Measurements from ENCODE around the gene SHROOM2.

SHROOM2 gene

DNA sequence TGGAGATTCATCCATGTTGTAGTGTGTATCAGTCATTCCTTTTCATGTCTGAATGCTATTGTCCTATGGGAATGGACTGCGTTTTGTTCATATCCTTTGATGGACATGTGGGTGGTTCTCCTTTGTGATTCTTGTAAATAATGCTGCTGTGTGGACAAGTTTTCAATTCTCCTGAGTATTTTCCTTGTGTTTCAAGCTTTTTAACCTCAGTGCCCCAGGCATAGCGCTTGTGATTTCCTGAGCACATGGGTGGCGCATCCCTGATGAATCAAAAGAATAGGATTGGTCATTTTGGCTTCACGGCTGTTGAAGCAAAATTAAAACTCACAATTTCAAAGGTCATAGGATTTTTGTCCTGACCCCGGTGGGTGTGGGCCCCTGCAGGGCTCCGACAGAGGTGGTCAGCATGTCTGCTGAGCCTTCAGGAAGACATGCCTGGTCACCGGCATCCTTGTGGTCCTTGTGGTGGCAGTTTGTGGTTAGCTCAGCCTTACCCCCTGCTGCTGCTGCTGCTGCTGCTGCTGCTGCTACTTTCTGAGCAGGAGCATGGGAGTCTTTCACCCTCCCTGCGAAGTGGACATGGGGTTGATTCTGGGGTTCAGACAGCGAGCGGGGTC lies 30.0 kb downstream of the SHROOM2 start:
- H3K4me3 ChIP-seq (ENCODE audit: low read depth, low read length) = no peak overlapping the region
- no peak for DNase-seq (ENCODE audit: low read depth)

DNA sequence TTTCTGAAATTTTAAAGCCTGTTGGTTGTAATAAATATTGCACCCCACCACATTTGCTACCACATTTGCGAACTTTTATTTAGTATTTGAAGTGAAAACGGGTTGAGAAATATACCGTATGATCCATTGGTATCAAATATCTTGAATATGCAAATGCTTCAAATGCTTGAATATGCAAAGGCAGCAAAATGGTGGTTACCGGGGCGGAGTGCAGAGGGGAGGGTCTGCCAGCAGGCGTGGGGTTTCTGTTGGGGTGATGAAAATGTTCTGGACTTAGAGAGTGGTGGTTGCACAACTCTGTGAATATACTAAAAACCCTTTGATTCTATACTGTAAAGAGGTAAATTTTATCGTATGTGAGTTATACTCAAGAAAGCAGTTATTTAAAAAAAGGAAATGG lies 35.3 kb downstream of the SHROOM2 start:
- H3K4me3 ChIP-seq (ENCODE audit: low read depth, low read length) = no peak overlapping the region
- TF ChIP-seq, protein P1, sequence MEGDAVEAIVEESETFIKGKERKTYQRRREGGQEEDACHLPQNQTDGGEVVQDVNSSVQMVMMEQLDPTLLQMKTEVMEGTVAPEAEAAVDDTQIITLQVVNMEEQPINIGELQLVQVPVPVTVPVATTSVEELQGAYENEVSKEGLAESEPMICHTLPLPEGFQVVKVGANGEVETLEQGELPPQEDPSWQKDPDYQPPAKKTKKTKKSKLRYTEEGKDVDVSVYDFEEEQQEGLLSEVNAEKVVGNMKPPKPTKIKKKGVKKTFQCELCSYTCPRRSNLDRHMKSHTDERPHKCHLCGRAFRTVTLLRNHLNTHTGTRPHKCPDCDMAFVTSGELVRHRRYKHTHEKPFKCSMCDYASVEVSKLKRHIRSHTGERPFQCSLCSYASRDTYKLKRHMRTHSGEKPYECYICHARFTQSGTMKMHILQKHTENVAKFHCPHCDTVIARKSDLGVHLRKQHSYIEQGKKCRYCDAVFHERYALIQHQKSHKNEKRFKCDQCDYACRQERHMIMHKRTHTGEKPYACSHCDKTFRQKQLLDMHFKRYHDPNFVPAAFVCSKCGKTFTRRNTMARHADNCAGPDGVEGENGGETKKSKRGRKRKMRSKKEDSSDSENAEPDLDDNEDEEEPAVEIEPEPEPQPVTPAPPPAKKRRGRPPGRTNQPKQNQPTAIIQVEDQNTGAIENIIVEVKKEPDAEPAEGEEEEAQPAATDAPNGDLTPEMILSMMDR (IDR thresholded peaks at IDR 0.05; ENCODE audit: control insufficient read depth, extremely low read depth, insufficient read depth) = no peak
- DNase-seq (ENCODE audit: low read depth) = no peak

More for the DNA sequence above, 30.0 kb downstream of the SHROOM2 start:
- TF ChIP-seq, protein P1 (IDR thresholded peaks at IDR 0.05; ENCODE audit: control insufficient read depth, extremely low read depth, insufficient read depth) = no peak

DNA sequence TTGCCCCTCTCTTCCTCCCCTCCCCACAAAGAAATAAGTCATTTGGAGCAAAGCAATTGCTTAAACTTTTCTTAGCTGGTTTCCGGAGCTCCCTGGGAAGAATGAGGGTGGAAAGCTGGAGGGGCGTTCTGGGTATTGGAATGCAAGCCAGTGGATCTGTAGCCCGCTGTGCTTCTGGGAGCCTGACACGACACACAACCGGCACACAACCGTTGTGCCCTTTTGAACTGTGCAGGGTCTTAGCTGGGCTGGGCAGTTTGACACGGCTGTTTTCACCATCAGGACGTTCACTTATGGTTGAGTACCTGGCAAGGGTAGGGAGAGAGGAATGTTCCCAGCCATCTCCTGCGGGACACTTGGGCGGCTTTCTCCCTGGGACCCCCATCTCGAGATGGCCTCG lies 38.3 kb downstream of the SHROOM2 start:
- H3K4me3 ChIP-seq (ENCODE audit: low read depth, low read length) = no peak overlapping the region
- DNase-seq (ENCODE audit: low read depth) = no peak
- TF ChIP-seq, protein P1 (IDR thresholded peaks at IDR 0.05; ENCODE audit: control insufficient read depth, extremely low read depth, insufficient read depth) = no peak

DNA sequence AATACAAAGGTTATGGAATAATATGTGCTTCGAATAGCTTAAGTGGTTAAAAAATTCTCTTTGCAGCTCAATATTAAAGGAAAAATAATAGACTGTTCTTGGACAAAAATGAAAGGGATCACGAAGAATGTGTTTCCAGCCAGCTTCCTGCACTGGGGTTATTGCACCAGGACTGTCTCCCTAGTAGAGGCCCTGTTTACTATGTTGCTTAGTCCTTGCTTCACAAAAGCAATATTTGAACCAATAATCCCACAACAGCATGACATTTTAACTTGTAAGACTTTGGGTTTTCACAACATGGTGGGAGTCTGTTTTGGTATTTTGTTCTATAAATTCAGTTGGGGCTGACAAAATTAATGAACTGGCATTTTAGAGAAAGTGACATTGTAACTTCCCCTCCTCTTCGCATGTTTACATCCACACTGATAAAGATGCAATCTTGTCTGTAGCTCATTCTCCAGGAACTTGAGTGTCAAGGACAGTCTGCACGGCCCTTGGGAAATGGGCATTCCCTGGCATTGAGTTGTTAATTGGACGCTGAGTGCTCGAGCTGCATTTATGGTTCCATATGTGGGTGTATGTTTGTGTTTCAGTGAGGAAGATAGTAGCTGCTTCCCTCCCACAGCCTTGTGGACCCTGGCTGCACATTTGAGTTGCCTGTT lies 39.0 kb downstream of the SHROOM2 start:
- peak; percentile 37 for DNase-seq (ENCODE audit: low read depth)
- H3K4me3 ChIP-seq (ENCODE audit: low read depth, low read length) = no peak overlapping the region
- TF ChIP-seq, protein P1 (IDR thresholded peaks at IDR 0.05; ENCODE audit: control insufficient read depth, extremely low read depth, insufficient read depth) = no peak

DNA sequence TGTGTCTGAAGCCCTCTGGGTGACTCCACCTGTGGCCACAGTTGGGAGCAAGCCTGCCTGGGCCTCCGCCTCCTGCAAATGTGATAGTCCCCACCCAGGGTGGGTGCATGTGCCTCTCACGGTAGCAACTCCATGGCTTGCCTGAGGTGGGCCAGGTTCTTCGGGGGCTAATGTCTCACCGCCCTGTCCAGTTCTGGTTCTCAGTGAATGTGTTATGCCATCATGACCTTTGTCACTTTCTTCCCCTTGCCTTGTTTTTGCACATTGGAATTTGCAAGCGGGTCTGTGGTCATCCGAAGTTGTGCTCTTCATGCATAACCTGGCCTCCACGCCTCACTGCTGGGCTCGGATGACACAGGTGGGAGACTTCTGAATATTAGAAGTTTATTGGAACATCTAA lies 39.7 kb downstream of the SHROOM2 start:
- TF ChIP-seq, protein P1 (IDR thresholded peaks at IDR 0.05; ENCODE audit: control insufficient read depth, extremely low read depth, insufficient read depth) = no peak
- H3K4me3 ChIP-seq (ENCODE audit: low read depth, low read length) = no peak overlapping the region

GRCh38 chrX:9829308-9830267 lies 43.4 kb downstream of the SHROOM2 start:
- H3K4me3 ChIP-seq (ENCODE audit: low read depth, low read length) = no peak overlapping the region
- DNase-seq (ENCODE audit: low read depth) = no peak
- TF ChIP-seq, protein P1 (IDR thresholded peaks at IDR 0.05; ENCODE audit: control insufficient read depth, extremely low read depth, insufficient read depth) = no peak

More for the DNA sequence above, 39.7 kb downstream of the SHROOM2 start:
- DNase-seq (ENCODE audit: low read depth) = no peak

Data from LNCaP clone FGC (cell line).